H1 (cell line): ENCODE data around the gene AP3B2. TPM values are rescaled to one million over a fixed set of nuclear protein-coding genes. Genes with fewer than 3 reads are reported as not detected.

Source experiments
- ASH2L ChIP-seq: fragments of 200-600, 300-600 bp; sonication (generic); IDR thresholded peaks from one replicate; pipeline ENCODE4 v1.7.1; 2017; ENCODE audit warnings: low read length
- SP1 ChIP-seq: IDR thresholded peaks from 2 replicates; pipeline ENCODE4 v1.6.1; 2011; ENCODE audit warnings: low read depth, low read length
- TCF12 ChIP-seq: IDR thresholded peaks from 2 replicates; pipeline ENCODE4 v1.6.1; 2011; ENCODE audit warnings: low read depth, mild to moderate bottlenecking, low read length
- polyA plus RNA-seq, 7 experiments: library from polyadenylated mRNA; depleted of rRNA in 3 of 7; stranded (reverse) in 5 of 7; unstranded in 2 of 7; fragments of >200 nt in 5 of 7; fragments of 200-250 nt in 2 of 7; gene quantifications; 1 replicate in 5 of 7; 2 replicates in 1 of 7; 4 replicates in 1 of 7; pipeline versions ENCODE4 v1.2.1 to v1.2.3, GENCODE V29; 2011 to 2013; ENCODE audit warnings: missing spikeins in 2 of 7, mixed read lengths in 2 of 7
- total RNA-seq: library from RNA; stranded (reverse); fragmentation: NEBNext Ultra II Directional; extraction: Animal tissue kit (Norgen Biotek cat#: 25700); gene quantifications from 2 replicates; pipeline ENCODE4 v1.2.1, GENCODE V29; 2021

Gene AP3B2
- total and polyA plus RNA-seq, 2 of the 8 experiments (the other 6 are each of a cell fraction or from before 2014, with no cell fraction given) = 21.8 to 25.7 TPM

DNA sequence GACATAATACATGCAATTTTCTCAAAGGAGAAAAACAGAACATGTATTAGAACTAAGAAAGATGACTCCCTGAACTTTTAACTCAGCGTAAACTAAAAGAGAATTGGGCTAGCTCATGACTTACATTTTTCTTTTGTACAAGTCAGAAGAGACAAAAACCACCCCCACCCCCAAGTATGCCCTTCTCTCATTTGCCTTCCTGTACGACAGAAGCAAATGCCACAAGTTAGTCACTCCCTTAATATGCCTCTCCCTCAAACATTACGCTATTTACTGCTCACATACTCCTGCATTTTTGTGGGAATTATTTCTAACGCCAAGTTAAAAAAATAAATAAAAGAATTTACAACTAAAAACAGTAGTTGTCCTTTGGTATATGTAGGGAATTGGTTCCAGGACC, 84.5 kb downstream of the AP3B2 start (continued):
- TF ChIP-seq SP1 (no peak), ASH2L (no peak), TCF12 (no peak)
